Measurements from ENCODE around the gene ABL2.
"Not testable (repeated sequence)": the region's sequence is repeated elsewhere in the genome, so short reads cannot be mapped to it uniquely, and the experiment has no call there.

The ABL2 gene

DNA sequence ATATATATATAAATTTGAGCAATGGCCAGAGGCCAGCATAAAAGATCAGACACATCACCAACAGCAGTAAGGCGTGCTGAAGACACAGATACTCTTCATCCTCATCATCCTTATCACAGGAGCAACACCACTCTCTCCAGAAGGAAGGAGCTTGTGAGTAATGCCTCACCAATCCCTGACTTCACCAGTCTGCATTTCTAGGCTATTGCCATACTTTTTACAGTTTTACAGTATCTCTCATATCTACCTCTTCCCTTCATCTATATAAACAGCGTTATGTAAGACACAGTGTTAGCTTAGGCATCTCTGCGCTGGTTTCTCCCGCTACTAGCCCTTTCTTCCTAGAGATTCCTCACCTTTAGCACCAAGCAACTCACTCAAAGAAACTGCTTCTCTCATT lies 2.4 kb upstream of the ABL2 start:
- no peak for DNase-seq
- no peak overlapping the region for H3K4me3 Mint-ChIP-seq
- ATAC-seq (replicated peaks), result no peak
- H3K27me3 Mint-ChIP-seq, result no peaks in the 10 kb centered on the region
- H3K9me3 Mint-ChIP-seq, result no peaks in the 10 kb centered on the region
- H3K36me3 Mint-ChIP-seq, result peaks cover 4 to 6% of the 10 kb centered on the region in 2 donors
- H3K27ac Mint-ChIP-seq, result no peak overlapping the region
- H3K4me1 Mint-ChIP-seq, result peaks cover 15 to 28% of the 10 kb centered on the region in 2 donors

DNA sequence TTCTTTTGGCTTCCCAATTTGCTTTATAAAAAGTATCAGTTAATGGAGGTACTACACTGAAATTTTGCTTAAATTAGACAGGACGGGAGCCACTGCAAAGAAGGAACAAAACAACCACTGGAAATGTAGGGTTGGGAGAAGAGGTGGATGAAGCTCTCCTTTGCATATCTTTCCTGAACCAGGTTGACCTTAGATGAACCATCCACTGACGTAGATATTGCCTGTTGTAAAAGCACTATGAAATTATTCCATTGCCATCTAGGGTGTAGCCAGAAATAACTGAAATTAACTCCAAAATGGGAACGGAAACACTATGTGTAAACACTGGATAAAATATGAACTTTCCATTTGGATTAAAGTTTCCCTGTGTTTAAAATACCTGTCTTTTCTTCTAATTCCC lies 1.2 kb upstream of the ABL2 start:
- Mint-ChIP-seq H3K9me3 (no peaks in the 10 kb centered on the region), H3K4me1 (peaks cover 18 to 37% of the 10 kb centered on the region in 2 donors), H3K36me3 (peaks cover 6 to 8% of the 10 kb centered on the region in 2 donors), H3K27me3 (no peaks in the 10 kb centered on the region), H3K4me3 (peak overlapping the region in 1 of 2 donors; percentile 98), H3K27ac (no peak overlapping the region)
- ATAC-seq (replicated peaks), result no peak
- no peak for DNase-seq

DNA sequence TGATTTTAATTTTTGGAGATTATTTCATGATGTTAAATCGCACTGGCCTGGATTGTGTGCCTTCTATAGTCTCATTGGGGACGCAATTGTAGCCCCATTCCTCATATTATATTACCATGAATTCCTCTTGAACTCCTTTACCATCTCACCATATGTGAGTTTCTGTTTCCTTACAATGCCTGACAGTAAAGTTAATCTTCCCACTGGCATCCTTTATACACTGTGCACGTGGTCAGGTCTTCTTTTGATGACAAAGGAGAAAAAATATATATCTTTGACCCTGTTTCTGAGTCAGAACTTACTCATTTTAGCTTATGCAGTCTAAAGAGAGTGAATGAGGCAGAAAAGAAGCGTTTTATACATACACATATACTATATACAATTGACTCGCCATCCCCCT lies 774 bp upstream of the ABL2 start:
- no peaks in the 10 kb centered on the region for H3K27me3 Mint-ChIP-seq
- H3K27ac Mint-ChIP-seq, result peak overlapping the region; percentile 96
- no peaks in the 10 kb centered on the region for H3K9me3 Mint-ChIP-seq
- peaks cover 18 to 37% of the 10 kb centered on the region in 2 donors for H3K4me1 Mint-ChIP-seq
- DNase-seq, result no peak
- H3K4me3 Mint-ChIP-seq, result peak overlapping the region; percentile 93 to 98
- H3K36me3 Mint-ChIP-seq, result peaks cover 6 to 8% of the 10 kb centered on the region in 2 donors
- no peak for ATAC-seq (replicated peaks)

DNA sequence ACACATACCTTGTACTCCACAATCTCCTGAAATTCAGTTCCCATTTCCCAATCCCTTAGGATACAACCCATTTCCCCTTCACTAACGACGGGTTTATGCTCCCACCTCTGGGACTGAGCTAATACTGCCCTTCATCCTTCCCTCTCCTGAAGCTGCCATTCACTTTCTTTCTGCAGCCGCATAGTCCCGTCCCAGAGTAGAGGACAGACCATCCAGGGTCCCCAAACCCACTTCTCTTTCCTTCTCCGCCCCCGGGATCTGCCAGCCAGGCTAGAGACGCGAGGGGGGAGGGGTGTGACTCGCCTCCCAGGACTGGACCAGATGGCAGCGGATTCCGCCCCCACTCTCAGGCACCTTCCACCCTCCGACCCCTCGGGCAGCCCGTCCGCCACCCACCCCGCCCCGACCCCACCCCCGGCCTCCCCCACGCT lies 679 bp downstream of the ABL2 start:
- DNase-seq (peak; percentile 16), ATAC-seq (replicated peaks) (peak; percentile 51 to 55)
- Mint-ChIP-seq H3K9me3 (no peaks in the 10 kb centered on the region), H3K36me3 (peaks cover 6 to 9% of the 10 kb centered on the region in 2 donors), H3K27me3 (no peaks in the 10 kb centered on the region), H3K27ac (peak overlapping the region; percentile 68), H3K4me3 (peak overlapping the region; percentile 93 to 98), H3K4me1 (peaks cover 18 to 37% of the 10 kb centered on the region in 2 donors)

DNA sequence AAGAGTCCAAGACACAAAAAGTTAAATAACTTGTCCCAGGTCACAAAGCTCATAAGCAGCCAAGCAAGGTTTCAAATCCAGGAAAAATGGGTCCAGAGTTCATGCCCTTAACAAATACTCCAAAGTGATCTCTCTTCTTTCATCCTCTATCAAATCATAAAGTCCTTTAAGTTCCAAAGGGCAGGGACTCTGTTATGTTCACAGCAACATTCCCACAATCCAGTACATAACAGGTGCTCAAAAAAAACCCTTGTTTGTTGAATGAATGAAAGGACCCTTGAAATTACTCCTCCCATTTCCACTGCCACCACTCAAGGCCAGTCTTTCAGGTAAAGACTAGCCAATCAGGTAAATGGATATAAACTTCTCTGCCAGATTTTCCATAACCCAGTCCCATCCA lies 2.7 kb downstream of the ABL2 start:
- peaks cover 8 to 11% of the 10 kb centered on the region in 2 donors for H3K36me3 Mint-ChIP-seq
- no peaks in the 10 kb centered on the region for H3K27me3 Mint-ChIP-seq
- H3K27ac Mint-ChIP-seq, result no peak overlapping the region
- H3K4me1 Mint-ChIP-seq, result peaks cover 18 to 37% of the 10 kb centered on the region in 2 donors
- H3K4me3 Mint-ChIP-seq, result no peak overlapping the region
- DNase-seq (no peak), ATAC-seq (replicated peaks) (no peak)
- no peaks in the 10 kb centered on the region for H3K9me3 Mint-ChIP-seq

DNA sequence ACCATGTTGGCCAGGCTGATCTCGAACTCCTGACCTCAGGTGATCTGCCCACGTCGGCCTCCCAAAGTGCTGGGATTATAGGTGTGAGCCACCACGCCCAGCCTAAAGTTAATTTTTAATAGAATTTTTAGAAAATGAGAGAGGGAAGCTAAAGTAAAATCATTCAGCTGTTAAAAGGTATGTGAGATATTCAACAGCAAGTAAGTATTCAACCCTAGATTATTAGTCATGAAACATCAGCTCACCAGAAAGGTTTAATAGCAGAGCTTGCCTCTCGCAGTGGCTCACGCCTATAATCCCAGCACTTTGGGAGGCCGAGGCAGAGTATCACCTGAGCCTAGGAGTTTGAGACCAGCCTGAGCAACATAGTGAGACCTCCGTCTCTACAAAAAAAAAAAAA lies 5.0 kb downstream of the ABL2 start:
- Mint-ChIP-seq H3K36me3 (peaks cover 8 to 11% of the 10 kb centered on the region in 2 donors), H3K4me1 (peaks cover 18 to 38% of the 10 kb centered on the region in 2 donors)
- not testable (repeated sequence) for ATAC-seq (replicated peaks); H3K27me3 Mint-ChIP-seq; H3K27ac Mint-ChIP-seq; H3K4me3 Mint-ChIP-seq; DNase-seq; H3K9me3 Mint-ChIP-seq

- not testable (repeated sequence) for DNase-seq; H3K9me3 Mint-ChIP-seq; H3K27ac Mint-ChIP-seq; H3K4me3 Mint-ChIP-seq; ATAC-seq (replicated peaks); H3K27me3 Mint-ChIP-seq
- Mint-ChIP-seq H3K36me3 (peaks cover 9 to 15% of the 10 kb centered on the region in 2 donors), H3K4me1 (peaks cover 10 to 26% of the 10 kb centered on the region in 2 donors)
These were observed 8.4 kb downstream of the ABL2 start for GRCh38 chr1:179221121-179221520.

GRCh38 chr1:179217943-179218507 lies 11.5 kb downstream of the ABL2 start:
- DNase-seq (no peak), ATAC-seq (replicated peaks) (peak; percentile 49 to 60)
- no peaks in the 10 kb centered on the region for H3K9me3 Mint-ChIP-seq
- no peaks in the 10 kb centered on the region for H3K27me3 Mint-ChIP-seq
- H3K4me1 Mint-ChIP-seq, result peaks cover 10 to 43% of the 10 kb centered on the region in 2 donors
- peak overlapping the region; percentile 84 for H3K27ac Mint-ChIP-seq
- H3K36me3 Mint-ChIP-seq, result peaks cover 8 to 12% of the 10 kb centered on the region in 2 donors
- peak overlapping the region in 1 of 2 donors; percentile 14 for H3K4me3 Mint-ChIP-seq

DNA sequence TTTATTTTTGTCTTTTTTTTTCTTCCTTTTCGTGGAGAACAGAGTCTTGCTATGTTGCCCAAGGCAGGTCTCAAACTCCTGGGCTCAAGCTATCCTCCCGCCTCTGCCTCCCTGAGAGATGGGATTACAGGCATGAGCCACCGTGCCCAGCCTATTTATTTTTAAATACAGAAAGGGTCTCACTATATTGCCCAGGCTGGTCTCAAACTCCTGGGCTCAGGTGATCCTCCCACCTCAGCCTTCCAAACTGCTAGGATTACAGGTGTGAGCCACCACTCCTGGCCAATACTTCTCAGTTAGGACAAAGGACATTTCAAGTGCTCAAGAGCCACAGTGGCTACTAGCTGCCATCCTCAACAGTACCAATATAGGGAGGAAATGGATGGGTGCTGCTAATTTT lies 16.2 kb downstream of the ABL2 start:
- not testable (repeated sequence) for H3K27me3 Mint-ChIP-seq; ATAC-seq (replicated peaks); H3K4me3 Mint-ChIP-seq; H3K9me3 Mint-ChIP-seq; H3K27ac Mint-ChIP-seq; DNase-seq
- Mint-ChIP-seq H3K4me1 (peaks cover 6 to 35% of the 10 kb centered on the region in 2 donors), H3K36me3 (peaks cover 12 to 14% of the 10 kb centered on the region in 2 donors)

DNA sequence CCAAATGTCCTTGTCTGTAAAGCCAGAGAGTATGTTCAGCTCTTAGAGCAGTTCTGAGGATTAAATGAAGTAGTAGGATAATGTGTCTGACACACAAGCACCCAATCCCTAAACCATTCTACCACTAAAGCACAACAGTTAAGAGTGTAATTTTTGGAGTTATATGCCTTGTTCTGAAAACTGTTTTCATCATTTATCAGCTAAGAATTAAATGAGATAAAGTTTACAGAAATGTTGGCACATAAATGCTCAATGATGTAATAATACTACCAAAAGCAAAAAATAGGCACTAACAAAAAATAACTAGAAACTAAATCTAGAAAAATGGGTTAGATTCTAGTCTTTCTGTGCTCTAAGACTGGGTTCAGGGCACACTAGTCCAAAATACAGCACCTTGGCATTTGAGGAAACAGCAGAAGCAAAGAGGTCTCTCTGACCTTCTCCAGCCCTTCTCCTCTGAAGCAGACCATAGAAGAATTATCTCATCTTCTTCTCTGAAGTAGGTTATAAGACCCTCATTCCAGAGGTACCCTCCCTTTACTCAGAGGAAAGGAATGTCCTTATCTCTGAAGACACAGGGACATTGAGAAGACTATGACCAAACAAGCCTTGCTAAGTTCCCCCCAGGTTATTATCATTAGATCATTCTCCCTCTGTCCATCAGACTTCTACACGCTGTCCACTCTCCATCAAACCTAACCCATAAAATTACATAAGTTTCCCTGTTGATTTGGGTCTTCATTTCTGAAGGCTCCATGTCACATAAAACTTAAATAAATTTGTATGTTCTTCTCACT lies 20.6 kb downstream of the ABL2 start:
- no peaks in the 10 kb centered on the region for H3K27me3 Mint-ChIP-seq
- no peak for ATAC-seq (replicated peaks)
- DNase-seq, result no peak
- no peak overlapping the region for H3K27ac Mint-ChIP-seq
- peaks cover 11 to 30% of the 10 kb centered on the region in 2 donors for H3K4me1 Mint-ChIP-seq
- H3K36me3 Mint-ChIP-seq, result peaks cover 14 to 15% of the 10 kb centered on the region in 2 donors
- H3K4me3 Mint-ChIP-seq, result no peak overlapping the region
- H3K9me3 Mint-ChIP-seq, result peaks cover 4 to 6% of the 10 kb centered on the region in 2 donors

- no peak overlapping the region for H3K27ac Mint-ChIP-seq
- peaks cover 2 to 4% of the 10 kb centered on the region in 2 donors for H3K9me3 Mint-ChIP-seq
These were observed 22.7 kb downstream of the ABL2 start for GRCh38 chr1:179206812-179207211.

GRCh38 chr1:179205284-179205683 lies 24.2 kb downstream of the ABL2 start:
- H3K4me1 Mint-ChIP-seq, result peaks cover 20 to 48% of the 10 kb centered on the region in 2 donors
- peaks cover 0 to 3% of the 10 kb centered on the region in 2 donors for H3K9me3 Mint-ChIP-seq
- ATAC-seq (replicated peaks), result peak; percentile 39 to 50
- no peaks in the 10 kb centered on the region for H3K27me3 Mint-ChIP-seq
- no peak overlapping the region for H3K4me3 Mint-ChIP-seq
- H3K36me3 Mint-ChIP-seq, result peaks cover 4 to 6% of the 10 kb centered on the region in 2 donors
- DNase-seq, result no peak
- no peak overlapping the region for H3K27ac Mint-ChIP-seq

More at GRCh38 chr1:179206812-179207211, 22.7 kb downstream of the ABL2 start:
- Mint-ChIP-seq H3K27me3 (no peaks in the 10 kb centered on the region), H3K4me3 (no peak overlapping the region), H3K36me3 (peaks cover 10% of the 10 kb centered on the region in 2 donors), H3K4me1 (peaks cover 15 to 44% of the 10 kb centered on the region in 2 donors)
- no peak for ATAC-seq (replicated peaks)
- DNase-seq, result no peak

DNA sequence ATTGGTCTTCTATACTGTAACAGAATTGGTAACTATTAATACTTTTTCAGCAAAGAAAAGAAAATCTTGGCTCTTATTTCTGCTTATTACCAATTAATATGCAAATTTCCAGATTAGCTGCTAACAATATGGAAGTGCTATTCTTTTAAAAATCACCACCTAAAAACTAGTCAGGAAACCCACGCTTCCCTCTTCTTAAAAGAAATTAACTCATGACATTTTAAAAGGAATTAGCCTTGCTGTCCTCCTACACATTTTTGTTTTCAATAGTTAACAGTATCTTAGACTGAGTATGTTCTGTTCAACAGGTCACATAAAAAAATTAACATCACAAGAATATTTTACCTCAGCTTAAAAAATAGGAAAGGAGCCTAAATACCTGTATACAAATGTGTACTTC lies 27.3 kb downstream of the ABL2 start:
- Mint-ChIP-seq H3K9me3 (peaks cover 0 to 3% of the 10 kb centered on the region in 2 donors), H3K4me3 (no peak overlapping the region), H3K27ac (no peak overlapping the region), H3K36me3 (peaks cover 4 to 7% of the 10 kb centered on the region in 2 donors), H3K4me1 (peaks cover 18 to 46% of the 10 kb centered on the region in 2 donors), H3K27me3 (no peaks in the 10 kb centered on the region)
- ATAC-seq (replicated peaks) (peak in 1 of 2 donors; percentile 48), DNase-seq (no peak)

DNA sequence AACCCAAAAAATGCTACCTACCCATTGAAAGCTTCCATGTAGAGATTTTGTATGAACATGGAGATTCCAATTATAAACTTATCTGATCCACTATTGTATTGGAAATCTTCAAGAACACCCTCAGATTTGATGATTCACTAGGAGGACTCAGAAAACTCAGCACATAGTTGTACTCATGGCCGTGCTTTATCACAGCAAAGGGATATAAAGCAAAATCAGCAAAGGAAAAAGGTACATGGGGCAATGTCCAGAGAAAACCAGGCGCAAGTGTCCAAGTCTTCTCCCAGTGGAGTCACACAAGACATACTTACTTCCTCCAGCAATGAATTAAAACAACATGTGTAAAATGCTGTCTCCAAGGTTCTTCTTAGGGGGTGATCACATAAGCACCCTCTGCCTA lies 28.9 kb downstream of the ABL2 start:
- Mint-ChIP-seq H3K4me3 (no peak overlapping the region), H3K36me3 (peaks cover 4 to 7% of the 10 kb centered on the region in 2 donors), H3K9me3 (peaks cover 0 to 3% of the 10 kb centered on the region in 2 donors), H3K27ac (no peak overlapping the region), H3K27me3 (no peaks in the 10 kb centered on the region), H3K4me1 (peaks cover 17 to 39% of the 10 kb centered on the region in 2 donors)
- ATAC-seq (replicated peaks) (no peak), DNase-seq (no peak)

Measured in stimulated activated naive B cell treated with anti-CD40 and anti-IgM and Interleukin-4, amounts not matched to agents 10 μg/mL and 1 μg/mL and 100 μg/mL, for 72 hours (primary cell).